AML-193 (cell line): ENCODE data around the gene PGM5.

Experiments
- DNase-seq, 2 experiments: peaks; one replicate each; lab custom pipeline; 2025; lab: John Stamatoyannopoulos, UW

The PGM5 gene

DNA sequence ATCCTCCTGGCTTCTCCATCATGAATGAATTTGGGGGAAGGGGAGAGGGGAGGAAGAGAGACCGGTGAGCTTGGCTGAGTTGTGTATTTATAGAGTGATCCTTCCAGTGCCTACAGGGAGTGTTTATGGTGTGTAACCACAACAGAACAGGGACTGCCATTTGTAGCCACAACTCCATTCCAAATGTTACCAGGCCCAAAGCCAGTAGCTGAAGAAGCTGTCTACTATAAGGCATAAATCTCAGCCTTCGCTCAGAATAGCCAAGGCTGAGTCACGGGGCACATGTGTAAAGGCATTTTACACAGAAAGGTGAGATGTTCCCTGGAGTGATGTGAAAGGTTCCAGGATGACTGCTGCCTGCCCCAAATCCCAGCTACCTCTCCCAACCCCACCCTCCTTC is 181.8 kb downstream of the PGM5 start:
- no peak for DNase-seq

DNA sequence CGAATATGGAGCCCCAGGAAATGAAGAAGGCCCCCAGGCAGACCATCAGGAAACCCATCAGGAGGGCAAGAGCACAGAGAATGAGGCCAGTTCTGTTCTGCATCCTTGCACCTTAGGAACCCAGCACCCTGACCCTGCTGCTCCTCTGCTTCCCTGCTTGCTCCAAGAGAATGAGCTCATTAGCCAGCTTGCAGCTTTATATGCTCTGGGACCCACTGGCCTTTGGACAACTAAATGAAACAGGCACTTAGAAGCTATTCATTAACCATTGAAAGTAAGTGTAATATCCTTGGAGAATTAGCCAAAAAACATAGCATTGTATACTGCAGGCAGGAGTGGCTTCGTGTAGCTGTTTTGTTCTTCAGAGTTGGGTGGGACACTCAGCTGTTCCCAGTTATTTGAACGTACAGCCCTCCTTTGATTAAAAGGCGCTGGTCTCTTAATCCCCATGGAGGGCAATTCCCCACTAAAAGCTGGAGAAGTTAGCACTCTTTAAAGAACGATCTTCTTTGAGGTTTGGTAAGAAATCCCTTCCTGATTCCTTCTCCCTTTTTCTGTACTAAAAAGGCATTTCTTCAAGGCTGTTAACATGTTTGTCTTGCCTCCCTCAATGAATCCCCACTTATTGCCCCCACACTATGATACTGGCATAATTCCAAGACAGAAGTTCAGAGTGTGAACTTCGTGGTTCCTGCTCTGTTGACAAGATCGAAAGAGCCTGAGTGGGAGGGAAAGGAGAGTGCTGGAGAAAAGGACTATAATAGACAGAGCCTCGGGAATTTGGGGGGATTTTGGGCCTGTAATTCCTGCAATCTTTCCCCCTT is 184.5 kb downstream of the PGM5 start, which contains the start of gene TMEM252:
TSS of gene TMEM252 (minus strand) at position 172 of the 824 bp plus-strand sequence. CDS start at position 103, 69 bp downstream.
- DNase-seq = no peak

DNA sequence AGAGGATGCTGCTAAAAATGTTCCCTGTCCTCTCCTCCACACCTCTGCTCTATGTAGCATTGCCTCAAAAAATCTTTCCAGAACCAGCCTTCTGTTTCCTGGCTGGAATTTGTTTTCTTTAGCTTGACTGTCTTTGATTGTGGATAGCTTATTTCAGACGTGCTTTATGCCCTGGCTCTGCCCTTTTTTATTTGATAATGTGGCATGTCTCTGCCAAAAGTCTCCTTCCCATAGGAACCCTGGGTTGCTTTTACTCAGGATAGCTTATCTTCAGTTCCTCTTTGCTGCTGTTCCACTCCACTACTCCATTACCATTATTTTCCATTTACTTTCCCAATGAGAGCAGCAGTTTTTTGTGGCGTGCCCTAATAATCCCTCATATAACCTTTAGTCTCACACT is 185.2 kb downstream of the PGM5 start:
- no peak for DNase-seq

DNA sequence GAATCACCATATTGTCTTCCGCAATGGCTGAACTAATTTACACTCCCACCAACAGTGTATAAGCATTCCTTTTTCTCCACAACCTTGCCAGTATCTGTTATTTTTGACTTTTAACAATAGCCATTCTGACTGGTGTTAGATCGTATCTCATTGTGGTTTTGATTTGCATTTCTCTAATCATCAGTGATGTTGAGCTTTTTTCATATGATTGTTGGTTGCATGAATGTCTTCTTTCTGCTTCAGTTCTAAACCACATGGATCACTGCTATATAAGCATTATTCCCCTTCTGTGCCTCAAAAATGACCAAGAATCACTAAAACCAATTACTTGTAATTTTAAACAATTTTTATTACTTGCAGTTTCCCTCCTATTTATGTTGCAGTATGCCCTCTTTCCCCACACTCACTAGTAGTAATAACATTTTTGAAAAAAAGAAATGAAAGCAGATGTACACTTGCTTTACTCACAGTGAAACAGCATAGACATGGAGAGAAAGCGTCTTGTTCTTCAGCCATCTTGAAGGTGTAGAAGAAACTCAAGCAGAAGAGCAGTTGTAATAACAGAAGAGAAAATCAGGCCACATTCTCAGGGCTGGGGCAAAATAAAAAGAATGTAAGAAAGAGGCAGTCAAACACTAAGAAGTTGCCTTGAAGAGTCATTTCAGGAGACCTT is 188.8 kb downstream of the PGM5 start:
- no peak for DNase-seq

DNA sequence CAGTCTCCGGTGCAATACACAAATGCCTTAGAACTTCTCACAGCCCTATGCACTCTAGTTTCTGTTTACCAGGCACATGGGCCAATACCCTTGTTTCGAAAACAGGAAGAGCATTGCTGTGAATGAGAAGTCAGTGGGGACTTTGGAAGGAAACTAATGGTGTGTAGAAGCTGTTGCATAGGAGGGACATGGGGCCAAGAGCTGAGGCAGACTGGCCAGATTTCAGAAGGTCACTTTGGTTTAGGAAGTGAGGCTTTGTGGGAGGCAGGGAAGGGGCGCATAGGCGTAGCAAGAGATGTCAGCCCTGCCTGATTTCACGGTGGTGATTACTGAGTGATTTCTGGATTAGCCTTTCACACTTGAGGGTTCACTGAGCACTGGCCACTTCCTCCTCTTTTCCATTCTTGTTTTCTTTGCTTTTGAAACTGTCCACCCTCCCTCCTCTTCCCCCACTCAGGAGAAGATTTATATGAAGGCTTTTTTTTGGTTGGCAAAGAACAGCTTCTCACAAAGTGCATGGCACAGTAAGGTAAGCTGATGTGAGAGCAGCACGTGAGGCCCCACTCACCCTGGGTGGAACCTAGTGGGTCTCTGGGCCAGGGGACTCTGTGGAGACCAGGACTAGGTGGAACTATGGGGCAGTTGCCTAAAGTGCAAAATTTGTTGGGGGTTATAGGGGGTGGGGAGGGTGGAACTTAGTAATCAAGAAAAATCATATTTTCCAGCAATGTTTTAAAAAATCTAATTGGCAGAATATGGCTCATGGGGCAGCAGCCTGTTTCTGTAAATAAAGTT is 190.4 kb downstream of the PGM5 start:
- DNase-seq = peak; percentile 92 to 93

DNA sequence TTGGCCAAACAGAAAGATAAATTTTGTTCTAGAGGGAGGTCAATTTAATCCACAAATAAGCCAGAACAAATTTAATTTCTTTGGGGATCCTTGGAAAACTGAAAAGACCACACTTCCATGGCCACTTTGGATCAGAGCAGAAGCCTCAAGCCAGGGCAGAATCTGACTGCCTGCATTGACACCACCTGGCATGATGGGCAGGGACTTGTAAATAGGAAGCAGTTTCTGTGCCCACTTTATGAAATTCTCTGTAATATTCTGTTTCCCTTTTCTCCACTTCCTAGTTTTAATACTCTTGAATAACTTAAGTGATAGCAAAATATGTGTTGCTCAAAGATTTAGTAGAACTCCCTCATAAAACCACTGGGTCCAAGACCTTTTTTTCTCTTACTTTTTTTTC is 191.0 kb downstream of the PGM5 start:
- peak; percentile 66 to 68 for DNase-seq

DNA sequence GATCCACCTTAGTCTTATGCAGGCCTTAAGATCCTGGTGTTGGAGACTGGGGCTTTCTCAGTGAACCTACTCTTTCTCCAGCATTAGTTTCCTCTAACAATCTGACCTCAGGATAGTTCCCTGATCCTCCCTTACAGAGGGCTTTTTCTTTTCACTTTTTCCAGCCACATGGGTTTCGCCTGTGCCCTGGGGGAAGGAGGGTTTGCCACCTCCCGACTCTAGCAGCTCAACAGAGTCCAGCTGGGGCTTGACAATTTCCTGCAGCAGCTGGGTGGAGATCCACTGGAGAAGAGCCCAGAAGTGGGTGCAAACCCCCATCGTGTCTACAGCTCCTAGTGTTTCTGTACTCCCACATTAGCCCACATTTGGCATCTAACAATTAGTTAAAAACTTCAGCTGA is 191.8 kb downstream of the PGM5 start:
- no peak for DNase-seq

DNA sequence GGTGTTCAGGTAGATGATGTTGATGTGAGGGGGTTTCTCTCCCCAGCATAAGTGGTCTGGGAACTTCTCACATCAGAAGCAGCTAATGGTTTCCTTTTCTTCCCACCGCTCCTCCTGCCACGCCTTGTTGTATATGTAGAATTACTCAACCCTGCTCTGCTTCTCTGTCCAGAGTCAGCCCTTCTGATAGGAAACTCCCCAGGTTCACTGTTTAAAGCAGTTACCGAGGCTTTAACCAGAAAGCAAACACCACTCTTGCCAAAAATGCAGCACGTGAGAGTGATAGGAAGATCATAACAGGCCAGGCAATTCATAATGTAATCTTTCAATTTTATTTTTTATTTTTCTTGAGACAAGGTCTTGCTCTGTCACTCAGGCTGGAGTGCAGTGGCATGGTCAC is 194.8 kb downstream of the PGM5 start:
- no peak for DNase-seq

DNA sequence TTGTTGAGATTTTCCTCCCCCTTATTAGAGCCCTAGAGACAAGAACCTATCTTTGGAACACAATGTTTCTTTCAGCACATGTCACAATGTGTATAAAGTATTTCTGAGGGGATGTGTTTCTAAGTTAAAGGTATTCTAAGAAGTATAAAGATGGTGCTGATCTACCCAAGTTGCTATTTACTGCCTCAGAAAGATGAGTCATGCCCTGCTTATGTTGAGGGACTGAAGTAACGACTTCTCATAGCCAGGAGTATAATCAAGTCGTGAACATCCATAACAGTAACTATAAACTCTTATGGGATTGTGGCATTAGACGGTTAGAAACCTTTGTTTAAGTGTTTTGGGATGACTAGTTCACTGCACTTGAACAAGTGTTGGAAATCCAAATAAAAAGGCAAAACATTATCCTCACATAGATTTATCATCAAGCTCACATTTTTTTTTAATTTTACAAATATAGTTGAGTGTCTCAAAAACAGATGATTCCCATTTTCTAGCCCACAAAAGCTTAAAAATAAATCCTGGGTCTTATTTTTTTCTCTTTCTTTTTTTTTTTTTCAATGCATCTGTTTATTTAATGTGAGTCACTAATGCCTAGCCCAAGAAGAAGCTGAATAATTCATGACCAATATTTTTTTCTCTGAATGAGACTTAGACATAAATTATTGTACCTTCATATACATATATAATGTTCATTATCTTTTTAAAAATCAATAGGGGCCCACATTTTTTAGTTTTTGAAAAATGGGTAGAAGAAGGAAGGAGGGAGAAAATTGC is 196.5 kb downstream of the PGM5 start:
- no peak for DNase-seq

DNA sequence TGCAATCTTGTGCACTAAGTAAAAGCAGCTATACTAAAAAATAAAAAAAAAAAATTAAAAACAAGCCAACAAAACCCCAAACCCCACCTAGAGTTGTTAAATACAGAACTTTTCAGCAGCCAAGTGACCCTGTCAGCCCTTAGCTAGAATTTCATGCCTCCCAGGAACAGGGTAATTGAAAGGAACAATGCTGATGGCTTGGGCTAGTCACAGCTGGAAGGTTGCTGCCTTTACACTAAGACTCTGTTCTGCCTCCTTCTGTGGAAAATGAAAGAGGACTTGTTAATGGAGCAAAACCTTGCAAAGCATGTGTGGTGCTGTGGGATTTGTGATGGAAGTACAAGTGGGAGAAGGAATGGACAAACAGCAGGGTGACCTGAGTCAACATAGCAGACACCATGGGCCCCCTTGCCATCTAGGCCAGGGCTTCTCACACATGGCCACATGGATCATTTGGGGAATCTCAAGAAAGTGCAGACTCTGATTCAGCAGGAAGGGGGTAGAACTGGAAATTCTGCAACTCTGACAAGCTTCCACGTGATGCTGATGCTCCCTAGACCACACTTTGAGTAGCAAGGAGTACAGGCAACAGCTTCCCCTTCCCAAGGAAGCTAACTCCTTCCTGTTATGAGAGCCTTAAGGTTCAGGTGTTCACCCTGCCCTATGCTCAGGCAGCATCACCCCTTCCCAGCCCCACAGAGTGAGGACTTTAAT is 199.2 kb downstream of the PGM5 start:
- no peak for DNase-seq

DNA sequence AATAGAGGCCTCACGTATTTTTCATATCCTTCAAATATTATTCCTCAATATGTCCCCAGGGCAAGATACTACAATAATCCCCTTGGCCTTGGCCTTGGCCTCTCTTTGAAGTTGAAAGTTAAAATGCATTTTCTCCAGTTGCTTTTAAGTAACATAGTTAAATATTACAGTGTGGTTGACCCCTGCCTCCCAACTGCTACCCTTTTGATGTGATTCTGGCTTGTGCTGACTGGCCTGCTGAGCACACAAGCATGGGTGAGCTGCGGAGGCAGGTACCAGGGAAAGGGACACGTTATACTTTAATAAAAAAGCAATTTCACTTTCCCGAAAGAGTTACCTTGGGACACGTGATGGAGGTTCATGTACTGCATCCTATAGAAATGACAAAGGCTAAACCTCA is 202.1 kb downstream of the PGM5 start:
- no peak for DNase-seq

DNA sequence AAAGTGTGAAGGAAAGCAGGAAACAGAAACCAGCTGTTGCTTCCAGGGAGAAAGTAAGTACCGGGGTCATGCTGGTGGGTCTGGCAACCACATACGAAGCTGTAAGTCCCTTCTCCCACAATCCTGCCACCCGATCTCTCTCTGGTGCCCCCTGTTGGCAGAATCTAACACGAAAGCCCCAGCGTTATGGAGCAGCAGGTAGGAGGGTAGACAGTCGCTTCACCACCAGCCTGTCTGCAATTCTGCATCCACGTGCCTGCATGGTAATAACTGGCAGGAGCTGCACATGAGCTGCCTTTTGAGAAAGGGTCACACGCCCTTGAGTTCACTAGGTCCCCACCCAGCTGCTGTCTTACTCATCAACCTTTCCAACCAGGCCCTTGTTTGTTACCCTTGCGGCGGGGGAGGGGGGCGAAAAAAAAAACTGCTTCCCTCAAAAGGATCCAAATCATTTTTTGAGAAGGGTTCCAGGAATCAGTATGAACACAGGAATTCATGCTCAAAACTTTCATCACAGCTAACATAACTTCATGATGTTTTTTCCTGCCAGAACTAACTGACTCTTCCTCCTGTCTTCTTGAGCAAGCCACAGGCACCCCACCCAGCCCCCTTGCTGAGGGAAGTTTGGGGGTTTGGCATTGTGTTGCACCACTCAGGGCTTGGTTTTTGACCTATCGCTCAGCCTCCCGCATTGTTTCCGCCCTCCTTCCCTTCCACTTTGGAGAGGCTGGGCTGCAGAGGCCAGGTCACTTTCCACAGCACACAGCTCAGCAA is 203.8 kb downstream of the PGM5 start:
- DNase-seq = peak; percentile 98 to 100

DNA sequence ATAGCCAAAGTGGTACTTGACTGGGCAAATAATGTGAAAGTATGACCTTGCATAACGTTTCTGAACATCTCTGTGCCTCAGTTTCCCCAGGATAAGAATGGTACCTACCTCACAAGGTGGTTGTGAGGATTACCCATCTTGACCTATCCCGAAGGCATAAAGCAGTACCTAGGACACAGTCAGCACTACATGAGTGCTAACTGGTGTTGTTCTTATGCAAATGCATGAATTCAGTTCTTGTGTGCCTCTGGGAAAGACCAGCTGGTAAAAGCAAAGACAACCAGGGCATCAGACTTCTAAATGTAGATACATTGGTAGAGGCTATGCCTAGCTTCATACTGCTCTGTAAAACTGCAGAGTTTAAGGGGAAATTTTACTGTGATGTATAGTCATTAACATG is 206.1 kb downstream of the PGM5 start:
- no peak for DNase-seq

DNA sequence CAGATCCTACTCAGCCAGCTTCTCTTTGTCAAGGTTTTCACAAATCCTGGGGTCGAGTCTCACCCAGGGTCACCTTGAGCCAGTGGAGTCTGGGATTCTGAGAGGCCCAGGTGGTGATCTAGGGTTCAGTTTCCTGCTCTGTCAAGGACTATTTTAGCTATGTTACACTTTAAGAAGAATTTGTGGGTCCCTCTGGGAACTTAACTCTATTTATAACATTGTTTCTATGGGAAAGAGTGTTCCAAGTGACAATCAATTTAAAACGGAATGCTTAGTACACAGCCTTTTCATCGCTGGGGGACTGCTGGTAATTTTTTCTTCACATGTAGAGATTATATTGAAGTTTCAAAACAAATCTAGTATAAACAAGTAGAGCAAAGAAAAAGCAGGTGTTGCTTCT is 211.2 kb downstream of the PGM5 start:
- no peak for DNase-seq

DNA sequence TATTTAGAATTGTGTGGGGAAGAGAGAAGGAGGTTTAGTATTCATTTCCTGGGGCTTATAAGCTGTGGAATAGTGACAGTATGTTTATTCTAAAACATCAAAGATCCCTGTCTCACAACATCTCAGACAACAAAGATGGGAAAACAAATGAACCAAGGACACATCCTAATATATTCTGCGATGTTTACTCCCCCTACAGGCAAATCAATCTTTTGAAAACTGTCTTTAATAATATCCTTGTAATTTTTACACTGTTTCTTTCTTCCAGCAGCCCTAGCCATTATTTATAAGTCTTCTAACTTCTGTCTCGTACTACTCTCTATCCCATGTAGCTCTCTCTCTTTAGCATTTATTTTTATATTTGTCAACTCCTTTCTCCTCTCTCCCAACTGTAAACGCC is 217.7 kb downstream of the PGM5 start:
- DNase-seq = peak; percentile 12 to 23

DNA sequence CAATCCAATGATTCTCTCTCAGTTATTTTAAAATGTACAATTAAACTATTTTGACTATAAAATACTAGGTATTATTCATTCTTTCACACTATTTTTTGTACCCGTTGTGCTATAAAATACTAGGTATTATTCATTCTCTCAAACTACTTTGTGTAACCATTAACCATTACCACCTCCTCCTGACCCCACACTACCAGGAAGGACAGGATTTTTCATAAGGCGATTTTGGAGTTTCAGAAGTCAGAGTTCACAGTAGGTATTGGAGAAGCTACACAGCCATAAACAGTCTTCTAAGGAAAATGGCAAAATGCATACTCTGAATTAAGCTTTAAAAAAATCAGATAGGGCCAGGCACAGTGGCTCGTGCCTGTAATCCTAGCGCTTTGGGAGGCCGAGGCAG is 219.4 kb downstream of the PGM5 start:
- no peak for DNase-seq

DNA sequence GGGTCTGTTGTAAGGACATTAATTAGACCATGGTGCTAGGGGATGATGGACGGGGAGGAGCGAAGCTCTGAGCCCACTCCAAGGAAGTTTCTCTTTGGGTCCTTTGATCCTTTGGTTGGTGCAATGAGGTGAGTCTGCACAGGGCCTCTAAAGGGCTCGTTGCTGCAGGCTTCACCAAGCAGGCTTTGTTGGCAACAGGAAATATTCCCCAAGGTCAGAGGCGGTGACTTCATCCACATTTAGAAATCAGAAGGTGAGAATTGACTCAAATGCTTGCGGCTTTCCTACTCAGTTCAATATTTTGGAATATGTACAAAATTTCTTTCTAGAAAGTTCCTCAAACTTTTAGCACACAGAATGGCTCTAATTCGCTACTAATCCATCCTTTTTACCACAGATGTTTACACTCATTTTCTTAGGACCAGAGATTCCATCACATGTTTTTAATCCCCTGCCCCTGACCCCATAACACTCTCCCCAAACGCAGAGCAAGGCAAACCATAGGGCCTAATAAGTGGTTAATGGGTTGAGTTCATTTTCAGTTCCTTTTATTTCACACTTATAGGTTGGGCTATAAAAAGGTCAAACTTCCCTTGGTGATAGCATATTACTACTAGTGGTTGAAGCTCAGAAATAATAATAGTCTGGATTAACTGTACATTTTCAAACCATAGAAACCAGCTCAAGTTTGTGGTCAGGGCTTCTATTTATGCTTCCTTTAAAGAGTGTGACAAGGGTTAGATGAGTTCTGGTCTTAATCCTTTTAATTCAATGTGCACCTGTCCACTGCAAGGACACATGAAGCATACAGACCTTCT is 221.6 kb downstream of the PGM5 start:
- no peak for DNase-seq
